Measurements from ENCODE around the gene CCDC137.
A peak's percentile ranks its signal among the peaks of the same experiment; 100 is the strongest.

The CCDC137 gene

DNA sequence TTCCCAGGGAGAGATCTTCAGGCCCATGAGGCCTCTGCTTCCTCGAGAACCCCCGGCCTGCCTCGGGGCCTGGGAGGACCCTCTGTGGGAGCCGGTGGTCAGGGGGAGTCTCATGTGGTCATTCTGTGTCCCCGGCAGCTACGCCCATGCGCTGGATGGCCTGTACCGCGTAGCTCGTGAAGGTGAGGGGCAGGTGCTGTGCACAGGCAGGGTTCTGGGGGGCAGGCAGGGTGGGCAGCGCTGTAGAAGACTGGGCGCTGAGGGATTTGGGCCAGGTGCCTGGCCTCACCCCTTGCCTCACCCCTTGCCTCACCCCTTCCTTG lies 50.1 kb downstream of the CCDC137 start:
- DNase-seq = no peak

DNA sequence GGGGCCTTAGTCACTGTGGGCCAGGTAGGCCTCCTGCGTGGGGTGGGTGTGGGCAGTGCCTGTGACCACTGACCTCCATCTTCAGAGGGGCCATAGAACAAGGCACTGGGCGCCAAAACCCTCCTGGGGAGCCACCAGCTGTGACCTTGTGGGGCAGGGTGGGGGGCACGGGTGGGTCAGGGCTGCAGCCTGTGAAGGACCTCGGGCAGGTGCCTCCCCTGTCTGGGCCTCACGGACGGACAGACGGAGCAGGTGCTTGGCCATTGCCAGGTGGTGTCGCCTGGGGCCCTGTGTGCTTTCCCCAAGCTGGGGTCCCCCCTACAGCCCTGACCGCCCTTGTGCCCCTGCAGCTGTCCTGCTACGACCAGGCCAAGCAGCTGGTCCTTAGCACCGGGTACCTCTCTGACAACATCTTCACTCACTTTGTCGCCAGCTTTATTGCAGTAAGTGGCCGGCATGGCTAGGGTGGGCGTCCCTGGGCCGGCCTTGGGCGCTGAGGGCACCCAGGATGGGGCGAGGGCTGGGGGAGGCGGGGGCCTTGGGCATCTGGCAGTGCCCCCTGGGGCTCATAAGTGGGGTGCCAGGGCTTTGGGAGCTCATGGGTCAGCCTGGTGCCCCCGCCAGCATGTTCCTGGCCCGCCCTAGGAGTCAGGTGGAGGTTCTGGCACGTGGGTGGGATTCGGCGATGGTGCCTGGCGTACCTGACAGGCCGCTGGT lies 50.7 kb downstream of the CCDC137 start:
- no peak for DNase-seq

GRCh38 chr17:81717766-81718089 lies 51.2 kb downstream of the CCDC137 start:
- no peak for DNase-seq

- no peak for DNase-seq
Observed at GRCh38 chr17:81719410-81720266, 53.1 kb downstream of the CCDC137 start.

DNA sequence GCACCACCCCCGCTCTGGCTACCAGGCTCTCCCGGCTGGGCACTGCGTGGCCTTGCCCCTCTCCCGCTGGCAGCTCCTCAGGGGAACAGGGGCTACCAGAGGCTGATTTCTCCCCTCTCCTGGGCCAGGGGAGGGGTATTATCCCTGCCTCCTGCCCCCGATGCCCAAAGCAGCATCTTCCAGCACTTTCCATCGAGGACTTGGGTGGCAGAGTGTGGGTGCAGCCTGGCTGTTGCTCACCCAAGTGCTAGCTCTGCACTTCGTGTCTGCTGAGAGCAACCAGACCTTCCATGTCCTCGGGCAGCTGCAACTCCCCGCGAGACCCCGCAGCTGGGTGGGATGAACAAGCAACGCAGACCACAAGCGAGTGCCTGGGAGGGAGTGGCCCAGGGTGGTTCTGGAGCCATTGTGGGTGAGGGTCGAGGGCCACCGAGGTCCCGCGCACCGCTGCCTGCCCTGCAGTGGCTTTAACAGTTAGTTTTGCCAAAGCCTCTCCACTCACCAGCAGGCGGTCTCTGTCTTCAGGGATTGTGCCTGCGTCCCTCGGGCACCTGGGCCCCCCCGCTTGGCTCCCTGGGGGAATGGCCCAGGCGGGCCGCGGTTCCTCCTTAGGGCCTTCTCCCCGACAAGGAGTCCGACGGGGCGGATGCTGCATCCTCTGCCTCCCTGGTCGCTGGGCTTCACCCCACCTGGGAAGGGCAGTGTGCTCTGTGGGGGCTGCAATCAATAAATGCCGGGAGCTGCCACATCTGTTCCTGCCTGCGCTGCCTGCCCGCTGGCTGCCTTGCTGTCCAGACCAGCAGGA lies 53.9 kb downstream of the CCDC137 start:
- no peak for DNase-seq

DNA sequence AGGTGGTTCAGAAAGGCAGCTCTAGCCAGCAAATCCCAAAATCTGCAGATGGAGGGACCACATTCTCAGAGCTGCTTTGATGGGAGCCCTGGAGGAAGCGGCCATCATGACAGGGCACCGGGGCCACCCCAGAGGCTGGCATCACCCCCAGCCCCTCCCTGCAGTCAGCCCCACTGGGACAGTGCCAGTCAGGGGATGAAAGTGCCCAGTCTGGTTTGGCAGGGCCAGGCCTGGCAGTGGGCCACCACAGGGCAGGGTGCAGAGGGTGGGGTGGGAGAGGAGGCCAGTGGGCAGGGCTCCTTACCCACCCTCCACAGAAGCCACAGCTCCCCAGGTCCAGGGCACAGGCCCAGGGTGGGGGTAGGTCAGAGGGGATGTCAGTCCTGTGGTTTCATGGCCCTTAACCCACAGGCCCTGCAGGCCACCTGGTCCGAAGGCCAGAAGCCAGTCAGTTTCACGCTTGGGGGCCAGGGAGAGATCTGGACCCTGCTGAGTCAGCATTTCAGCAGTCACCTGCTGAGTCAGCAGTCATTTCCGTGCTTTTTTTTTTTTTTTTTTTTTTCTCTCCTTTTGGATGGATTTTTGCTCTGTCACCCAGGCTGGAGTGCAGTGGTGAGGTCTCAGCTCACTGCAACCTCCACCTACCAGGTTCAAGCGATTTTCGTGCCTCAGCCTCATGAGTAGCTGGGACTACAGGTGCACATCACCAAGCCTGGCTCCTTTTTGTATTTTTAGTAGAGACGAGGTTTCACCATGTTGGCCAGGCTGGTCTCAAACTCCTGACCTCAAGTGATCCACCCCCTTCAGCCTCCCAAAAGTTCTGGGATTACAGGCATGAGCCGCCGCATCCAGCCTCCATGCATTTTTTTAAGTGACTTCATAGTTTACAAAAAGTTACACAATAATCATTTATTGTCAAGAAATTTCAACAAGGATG lies 55.9 kb downstream of the CCDC137 start:
- DNase-seq = peak; percentile 33

Data from HCEC 1CT (cell line).